ENCODE data around the gene INF2. TPM values are rescaled to one million over a fixed set of nuclear protein-coding genes. Genes with fewer than 3 reads are reported as not detected.

The INF2 gene
- polyA plus RNA-seq, 1 experiment, result 14.9 TPM

DNA sequence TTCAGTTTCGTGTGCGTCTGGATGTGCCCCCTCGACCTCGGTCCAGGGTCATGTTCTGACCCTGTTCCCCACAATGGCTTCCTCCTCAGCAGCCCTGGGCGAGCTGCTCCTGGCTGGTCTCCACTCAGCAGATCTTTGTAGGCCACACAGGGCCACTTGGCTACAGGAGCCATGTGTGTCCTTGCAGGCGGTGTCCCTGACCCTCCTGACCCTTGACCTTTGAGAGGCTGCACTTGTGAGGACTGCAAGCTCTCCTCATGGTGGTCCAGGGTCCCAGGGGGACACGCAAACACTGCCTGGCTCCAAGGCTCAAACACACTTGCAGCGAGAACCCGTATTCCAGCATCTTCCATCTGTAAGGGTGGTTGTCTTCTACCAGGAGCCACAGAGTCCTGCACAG lies 56.0 kb downstream of the INF2 start:
- ChIA-PET CTCF (interaction anchor here (0.9 kb wide), 2 partner anchors 23 to 80 kb away, joined by 3 to 4 read pairs; no protein-coding TSS in a partner anchor), POLR2A (no interaction called here)
- peaks cover 2% of the 10 kb centered on the region for H3K27me3 ChIP-seq (ENCODE audit: control insufficient read depth, insufficient read depth, low read length)
- TF ChIP-seq, protein P1, sequence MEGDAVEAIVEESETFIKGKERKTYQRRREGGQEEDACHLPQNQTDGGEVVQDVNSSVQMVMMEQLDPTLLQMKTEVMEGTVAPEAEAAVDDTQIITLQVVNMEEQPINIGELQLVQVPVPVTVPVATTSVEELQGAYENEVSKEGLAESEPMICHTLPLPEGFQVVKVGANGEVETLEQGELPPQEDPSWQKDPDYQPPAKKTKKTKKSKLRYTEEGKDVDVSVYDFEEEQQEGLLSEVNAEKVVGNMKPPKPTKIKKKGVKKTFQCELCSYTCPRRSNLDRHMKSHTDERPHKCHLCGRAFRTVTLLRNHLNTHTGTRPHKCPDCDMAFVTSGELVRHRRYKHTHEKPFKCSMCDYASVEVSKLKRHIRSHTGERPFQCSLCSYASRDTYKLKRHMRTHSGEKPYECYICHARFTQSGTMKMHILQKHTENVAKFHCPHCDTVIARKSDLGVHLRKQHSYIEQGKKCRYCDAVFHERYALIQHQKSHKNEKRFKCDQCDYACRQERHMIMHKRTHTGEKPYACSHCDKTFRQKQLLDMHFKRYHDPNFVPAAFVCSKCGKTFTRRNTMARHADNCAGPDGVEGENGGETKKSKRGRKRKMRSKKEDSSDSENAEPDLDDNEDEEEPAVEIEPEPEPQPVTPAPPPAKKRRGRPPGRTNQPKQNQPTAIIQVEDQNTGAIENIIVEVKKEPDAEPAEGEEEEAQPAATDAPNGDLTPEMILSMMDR (IDR thresholded peaks at IDR 0.05; ENCODE audit: low read depth, low read length), result no peak
- no peak for DNase-seq (ENCODE audit: low read depth, low spot score)
- H3K4me3 ChIP-seq (ENCODE audit: low read depth, low read length), result no peak overlapping the region
- no peaks in the 10 kb centered on the region; the same call in 1 of the 2 replicates for H3K9me3 ChIP-seq (ENCODE audit: control insufficient read depth, insufficient read depth, low read length)
- H3K27ac ChIP-seq (ENCODE audit: low read depth, low read length), result no peak overlapping the region

DNA sequence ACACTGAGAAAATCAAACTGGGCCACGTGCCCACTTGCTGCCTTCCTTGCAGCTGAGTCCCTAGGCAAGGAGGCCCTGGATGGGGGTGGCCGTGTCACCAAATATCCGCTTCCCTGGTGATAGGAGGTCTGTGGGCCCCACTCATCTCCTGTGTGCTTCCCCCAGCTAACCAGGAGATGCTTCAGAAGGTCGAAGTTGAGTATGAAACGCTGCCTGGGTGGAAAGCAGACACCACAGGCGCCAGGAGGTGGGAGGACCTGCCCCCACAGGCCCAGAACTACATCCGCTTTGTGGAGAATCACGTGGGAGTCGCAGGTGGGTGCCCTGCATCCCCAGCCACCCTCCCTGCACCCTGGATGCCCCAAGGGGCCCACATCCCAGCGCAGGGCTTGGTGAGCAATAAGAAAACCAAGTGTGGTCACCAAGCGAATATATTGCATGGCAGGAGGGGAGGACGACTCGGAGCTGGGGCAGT lies 56.7 kb downstream of the INF2 start:
- ChIA-PET CTCF (no interaction called here), POLR2A (no interaction called here)
- H3K9me3 ChIP-seq (ENCODE audit: control insufficient read depth, insufficient read depth, low read length), result no peaks in the 10 kb centered on the region; the same call in 1 of the 2 replicates
- DNase-seq (ENCODE audit: low read depth, low spot score), result no peak
- TF ChIP-seq, protein P1 (IDR thresholded peaks at IDR 0.05; ENCODE audit: low read depth, low read length), result no peak
- H3K27me3 ChIP-seq (ENCODE audit: control insufficient read depth, insufficient read depth, low read length), result peaks cover 2% of the 10 kb centered on the region
- no peak overlapping the region for H3K4me3 ChIP-seq (ENCODE audit: low read depth, low read length)
- H3K27ac ChIP-seq (ENCODE audit: low read depth, low read length), result no peak overlapping the region

DNA sequence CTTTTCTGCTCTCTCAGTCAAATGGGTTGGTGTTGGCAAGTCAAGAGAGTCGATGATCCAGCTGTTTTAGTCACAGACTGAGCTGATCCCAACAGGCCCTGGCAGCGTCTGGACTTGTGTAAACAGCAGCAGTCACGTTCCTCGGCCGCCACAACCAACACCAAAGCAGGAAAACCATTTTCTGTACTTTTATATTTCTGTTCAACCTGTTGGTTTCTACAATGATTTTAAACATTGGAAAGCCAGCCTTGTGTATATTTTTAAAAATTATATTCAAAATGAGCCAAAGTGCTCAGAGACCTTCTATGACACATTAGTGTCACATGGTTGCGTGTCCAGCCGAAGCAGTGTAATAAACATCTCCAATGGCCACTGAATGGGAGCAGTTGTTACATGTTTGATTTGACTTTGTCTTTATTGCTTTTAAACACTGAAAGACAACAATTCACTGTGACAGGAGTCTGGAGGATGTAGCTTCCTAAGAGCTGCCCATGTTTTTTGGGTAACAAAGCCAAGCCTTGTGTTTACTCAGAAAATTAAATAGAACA lies 57.6 kb downstream of the INF2 start:
- Histone ChIP-seq H3K9me3 (ENCODE audit: control insufficient read depth, insufficient read depth, low read length) (peaks cover 2% of the 10 kb centered on the region; the same call in 1 of the 2 replicates), H3K27ac (ENCODE audit: low read depth, low read length) (no peak overlapping the region), H3K4me3 (ENCODE audit: low read depth, low read length) (no peak overlapping the region), H3K27me3 (ENCODE audit: control insufficient read depth, insufficient read depth, low read length) (peaks cover 2% of the 10 kb centered on the region)
- TF ChIP-seq, protein P1 (IDR thresholded peaks at IDR 0.05; ENCODE audit: low read depth, low read length), result no peak
- ChIA-PET POLR2A (no interaction called here), CTCF (interaction anchor here (1.5 to 6.5 kb wide), 2 partner anchors 20 to 38 kb away, joined by 5 to 39 read pairs; no protein-coding TSS in a partner anchor)
- no peak for DNase-seq (ENCODE audit: low read depth, low spot score)

DNA sequence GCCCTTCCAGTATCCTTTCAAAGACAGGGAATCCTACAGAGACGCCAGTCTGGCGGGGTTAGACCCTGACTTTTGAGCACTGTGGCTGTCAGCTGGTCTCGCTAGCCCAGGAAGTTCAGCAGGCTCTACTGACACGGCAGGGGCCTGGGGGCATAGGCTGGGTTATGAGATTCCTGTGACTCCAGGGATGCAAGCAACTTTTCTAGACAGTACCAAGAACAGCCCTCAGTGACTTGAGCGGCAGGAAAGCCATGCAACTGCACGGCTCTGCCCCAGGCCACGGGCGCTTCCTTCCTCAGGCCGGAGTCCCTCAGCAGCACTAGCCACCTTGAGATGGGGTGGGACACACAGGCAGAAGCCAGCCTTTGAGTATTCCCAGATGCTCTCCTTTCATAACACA lies 58.5 kb downstream of the INF2 start:
- H3K27me3 ChIP-seq (ENCODE audit: control insufficient read depth, insufficient read depth, low read length), result no peaks in the 10 kb centered on the region
- TF ChIP-seq, protein P1 (IDR thresholded peaks at IDR 0.05; ENCODE audit: low read depth, low read length), result no peak
- ChIA-PET POLR2A (no interaction called here), CTCF (interaction anchor here (1.5 to 6.5 kb wide), 3 partner anchors 20 to 39 kb away, joined by 5 to 39 read pairs (median 8); no protein-coding TSS in a partner anchor)
- no peak overlapping the region for H3K27ac ChIP-seq (ENCODE audit: low read depth, low read length)
- H3K4me3 ChIP-seq (ENCODE audit: low read depth, low read length), result no peak overlapping the region
- peaks cover 5% of the 10 kb centered on the region; the same call in 1 of the 2 replicates for H3K9me3 ChIP-seq (ENCODE audit: control insufficient read depth, insufficient read depth, low read length)
- DNase-seq (ENCODE audit: low read depth, low spot score), result no peak

DNA sequence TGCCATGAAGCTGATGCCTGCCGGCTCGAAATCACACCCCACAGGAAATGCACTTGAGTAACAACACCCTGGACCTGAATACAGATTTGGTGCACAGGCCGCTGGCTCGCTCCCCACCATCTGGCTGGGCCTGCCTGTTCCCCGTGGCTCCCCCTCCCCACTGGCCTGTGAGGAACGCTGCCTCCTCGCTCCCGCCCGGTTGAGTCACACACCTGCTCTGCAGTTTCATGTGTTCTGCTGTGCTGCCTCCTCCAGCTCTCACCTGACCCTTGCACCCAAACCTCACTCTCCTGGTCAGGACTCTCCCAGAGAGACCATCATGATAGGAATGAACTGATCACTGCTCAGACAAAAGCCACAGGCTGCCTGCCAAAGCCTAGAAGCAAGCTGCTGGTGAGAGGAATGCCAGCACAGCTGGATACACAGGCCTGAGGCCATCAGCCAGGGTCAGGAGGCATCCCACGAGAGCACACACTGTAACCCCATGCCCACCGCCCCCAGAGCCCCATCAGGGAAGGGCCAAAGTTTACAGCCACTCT lies 59.8 kb downstream of the INF2 start:
- ChIA-PET CTCF (interaction anchor here (0.6 to 6.5 kb wide), 4 partner anchors 18 to 78 kb away, joined by 3 to 39 read pairs (median 6); no protein-coding TSS in a partner anchor), POLR2A (no interaction called here)
- Histone ChIP-seq H3K27me3 (ENCODE audit: control insufficient read depth, insufficient read depth, low read length) (no peaks in the 10 kb centered on the region), H3K4me3 (ENCODE audit: low read depth, low read length) (no peak overlapping the region), H3K27ac (ENCODE audit: low read depth, low read length) (peak overlapping the region; percentile 42), H3K9me3 (ENCODE audit: control insufficient read depth, insufficient read depth, low read length) (peaks cover 9% of the 10 kb centered on the region; the same call in 1 of the 2 replicates)
- no peak for DNase-seq (ENCODE audit: low read depth, low spot score)
- TF ChIP-seq, protein P1 (IDR thresholded peaks at IDR 0.05; ENCODE audit: low read depth, low read length), result no peak
